Left ventricle myocardium superior (tissue), 1 donor: Measurements from ENCODE around the gene MRGPRD. TPM values are rescaled to one million over a fixed set of nuclear protein-coding genes. Genes with fewer than 3 reads are reported as not detected.
A peak's percentile ranks its signal among the peaks of the same experiment; 100 is the strongest.
"Not testable (repeated sequence)": the region's sequence is repeated elsewhere in the genome, so short reads cannot be mapped to it uniquely, and the experiment has no call there.

Experiments
- ATAC-seq: fragments of 200-7000 bp; cut with Tn5 transposase; one replicate; pipeline ENCODE4 v1.9.1; 2020; ENCODE audit warnings: mild to moderate bottlenecking, moderate library complexity
- DNase-seq: peaks from one replicate; pipeline ENCODE4 v3.0.0-alpha.2; 2020
- intact Hi-C: fragments of 100-400 bp; cut with micrococcal nuclease; formaldehyde crosslinking; loops from one replicate; pipeline ENCODE4 v1.11.0; 2022
- total RNA-seq: library from RNA; stranded (reverse); fragmentation: NEBNext Ultra II Directional; extraction: Animal tissue kit (Norgen Biotek cat#: 25700); gene quantifications from one replicate; pipeline ENCODE4 v1.2.1, GENCODE V29; 2021
- donor health status: DM: no; HTN: yes; CAD: no; lungs with severe emphysema.

The MRGPRD gene
- total RNA-seq, 1 donor from 2014 or later: not detected

- intact Hi-C loops: no loop called here
- no peak for ATAC-seq
Observed at GRCh38 chr11:68976563-68976962, 4.2 kb downstream of the MRGPRD start.

GRCh38 chr11:68976095-68976494 lies 4.7 kb downstream of the MRGPRD start:
- ATAC-seq: no peak
- intact Hi-C loops: no loop called here
- DNase-seq: no peak

More at GRCh38 chr11:68976563-68976962, 4.2 kb downstream of the MRGPRD start:
- no peak for DNase-seq

- no peak for DNase-seq
- intact Hi-C loops: no loop called here
Observed at GRCh38 chr11:68974421-68975194, 6.2 kb downstream of the MRGPRD start.

GRCh38 chr11:68973706-68974105 lies 7.1 kb downstream of the MRGPRD start:
- intact Hi-C loops, ATAC-seq, DNase-seq: not testable (repeated sequence)

More at GRCh38 chr11:68974421-68975194, 6.2 kb downstream of the MRGPRD start:
- ATAC-seq: peak; percentile 15

GRCh38 chr11:68973219-68973618 lies 7.6 kb downstream of the MRGPRD start:
- no peak for DNase-seq
- ATAC-seq: peak; percentile 84
- intact Hi-C loops: no loop called here

GRCh38 chr11:68970921-68971636 lies 9.7 kb downstream of the MRGPRD start:
- intact Hi-C loops: no loop called here
- ATAC-seq: no peak
- no peak for DNase-seq

GRCh38 chr11:68969386-68969785 lies 11.4 kb downstream of the MRGPRD start:
- no peak for DNase-seq
- intact Hi-C loops: no loop called here
- no peak for ATAC-seq

- intact Hi-C loops: no loop called here
- ATAC-seq (no peak), DNase-seq (no peak)
Observed at GRCh38 chr11:68968306-68969250, 12.2 kb downstream of the MRGPRD start.

- intact Hi-C loops: no loop called here
- ATAC-seq (no peak), DNase-seq (no peak)
Observed at GRCh38 chr11:68966894-68967780, 13.6 kb downstream of the MRGPRD start.

- no peak for DNase-seq
- intact Hi-C loops: no loop called here
- ATAC-seq: peak; percentile 41
Observed at GRCh38 chr11:68965901-68966853, 14.6 kb downstream of the MRGPRD start.

GRCh38 chr11:68963779-68964178 lies 17.0 kb downstream of the MRGPRD start:
- intact Hi-C loops: no loop called here
- peak; percentile 47 for ATAC-seq
- no peak for DNase-seq

GRCh38 chr11:68962527-68963250 lies 18.1 kb downstream of the MRGPRD start:
- intact Hi-C loops: no loop called here
- peak; percentile 21 for DNase-seq
- ATAC-seq: no peak

GRCh38 chr11:68961245-68961644 lies 19.5 kb downstream of the MRGPRD start:
- intact Hi-C loops: no loop called here
- ATAC-seq (no peak), DNase-seq (peak; percentile 10)

- ATAC-seq (no peak), DNase-seq (peak; percentile 11)
- intact Hi-C loops: no loop called here
Observed at GRCh38 chr11:68960294-68961071, 20.3 kb downstream of the MRGPRD start.

- DNase-seq (peak; percentile 12), ATAC-seq (no peak)
- intact Hi-C loops: no loop called here
Observed at GRCh38 chr11:68959465-68960293, 21.1 kb downstream of the MRGPRD start.
